Keratinocyte (primary cell): ENCODE data around the gene MLPH. TPM values are rescaled to one million over a fixed set of nuclear protein-coding genes. Genes with fewer than 3 reads are reported as not detected.

Experiments used
- DNase-seq: peaks from one replicate; pipeline ENCODE4 v3.0.0-alpha.2; 2011; ENCODE audit warnings: low read depth, missing footprints, low spot score
- FAIRE-seq: peaks from 2 replicates; lab custom pipeline; 2011; peaks lifted over from hg19 to GRCh38; lab: Jason Lieb, UNC
- H2AFZ ChIP-seq: 2 replicates; pipeline ENCODE4 v1.6.0; 2012; ENCODE audit warnings: low read length, control low read depth, inconsistent platforms; ENCODE audit not compliant: control insufficient read depth
- H3K27ac ChIP-seq: 2 replicates; pipeline ENCODE4 v1.5.1; 2011; ENCODE audit warnings: low read length; ENCODE audit not compliant: control insufficient read depth, insufficient read depth
- H3K27me3 ChIP-seq: 3 replicates; pipeline ENCODE4 v1.6.0; 2011; ENCODE audit warnings: low read length; ENCODE audit not compliant: control insufficient read depth, insufficient read depth; ENCODE audit errors: extremely low read depth
- H3K36me3 ChIP-seq, 2 experiments: 2 replicates in 1 of 2; 3 replicates in 1 of 2; pipeline ENCODE4 v1.5.1; 2011; ENCODE audit warnings: low read length in 2 of 2, mild to moderate bottlenecking in 1 of 2; ENCODE audit not compliant: control insufficient read depth in 2 of 2, insufficient read depth in 2 of 2; ENCODE audit errors: extremely low read depth in 1 of 2
- H3K4me1 ChIP-seq: 3 replicates; pipeline ENCODE4 v1.5.1; 2011; ENCODE audit warnings: low read length; ENCODE audit not compliant: control insufficient read depth, insufficient read depth; ENCODE audit errors: extremely low read depth
- H3K4me2 ChIP-seq: 3 replicates; pipeline ENCODE4 v1.6.0; 2011; ENCODE audit warnings: low read depth, low read length; ENCODE audit not compliant: control insufficient read depth, insufficient read depth; ENCODE audit errors: extremely low read depth
- H3K4me3 ChIP-seq, 3 experiments: fragments of 200-600 bp in 1 of 3; sonication (generic) in 1 of 3; 2 replicates in 2 of 3; 3 replicates in 1 of 3; pipeline ENCODE4 v1.5.1; 2011 to 2016; ENCODE audit warnings: low read length in 3 of 3, mild to moderate bottlenecking in 3 of 3, control low read depth in 2 of 3, inconsistent platforms in 1 of 3, low read depth in 1 of 3, mixed read lengths in 1 of 3, mixed run types in 1 of 3, moderate library complexity in 1 of 3; ENCODE audit not compliant: control insufficient read depth in 2 of 3, insufficient read depth in 2 of 3; ENCODE audit errors: extremely low read depth in 1 of 3
- H3K79me2 ChIP-seq: 2 replicates; pipeline ENCODE4 v1.6.0; 2012; ENCODE audit warnings: low read length; ENCODE audit not compliant: control insufficient read depth, insufficient read depth
- H3K9ac ChIP-seq: 3 replicates; pipeline ENCODE4 v1.6.0; 2011; ENCODE audit warnings: low read length; ENCODE audit not compliant: control insufficient read depth, insufficient read depth; ENCODE audit errors: extremely low read depth
- H3K9me1 ChIP-seq: 3 replicates; pipeline ENCODE4 v1.6.0; 2011; ENCODE audit warnings: low read length; ENCODE audit not compliant: control insufficient read depth, insufficient read depth; ENCODE audit errors: extremely low read depth
- H3K9me3 ChIP-seq: 2 replicates; pipeline ENCODE4 v1.5.1; 2012; ENCODE audit warnings: low read depth, low read length; ENCODE audit not compliant: control insufficient read depth
- H4K20me1 ChIP-seq: 3 replicates; pipeline ENCODE4 v1.6.0; 2011; ENCODE audit warnings: low read length; ENCODE audit not compliant: control insufficient read depth, insufficient read depth; ENCODE audit errors: extremely low read depth
- EZH2 ChIP-seq: IDR thresholded peaks from one replicate; pipeline ENCODE4 v1.6.1; 2012; ENCODE audit warnings: inconsistent platforms, mild to moderate bottlenecking, low read length, moderate library complexity
- dilution Hi-C: fragments of 300-500 bp; cut with MboI; formaldehyde crosslinking; loops from one replicate; pipeline ENCODE4 v1.7.0; 2020; ENCODE audit warnings: low sequenced_read_pairs; ENCODE audit not compliant: extremely low pct_ligation_motif_present
- polyA plus RNA-seq, 5 experiments: library from polyadenylated mRNA; depleted of rRNA in 3 of 5; stranded (reverse) in 3 of 5; stranded (forward) in 1 of 5; unstranded in 1 of 5; fragments of >200 nt; gene quantifications; 1 replicate in 1 of 5; 2 replicates in 3 of 5; 3 replicates in 1 of 5; pipeline versions ENCODE4 v1.2.1 to v1.2.3, GENCODE V29; 2011 to 2012; ENCODE audit warnings: missing spikeins in 2 of 5, low read depth in 1 of 5, low replicate concordance in 1 of 5
- TF ChIP-seq, protein P1 (sequence below), 3 experiments: IDR thresholded peaks in 1 of 3; conservative IDR thresholded peaks in 1 of 3; optimal IDR thresholded peaks in 1 of 3; 2 replicates in 2 of 3; 3 replicates in 1 of 3; pipeline versions ENCODE3 to v1.5.1; 2011; ENCODE audit warnings: low read length in 3 of 3, mild to moderate bottlenecking in 3 of 3, moderate library complexity in 2 of 3, control low read depth in 1 of 3, inconsistent platforms in 1 of 3; ENCODE audit not compliant: insufficient read depth in 2 of 3; ENCODE audit errors: extremely low read depth in 1 of 3

MLPH gene
- polyA plus RNA-seq, 1 donor (not counting 4 experiments of a cell fraction or from before 2014, with no cell fraction given) = 0.67 TPM

DNA sequence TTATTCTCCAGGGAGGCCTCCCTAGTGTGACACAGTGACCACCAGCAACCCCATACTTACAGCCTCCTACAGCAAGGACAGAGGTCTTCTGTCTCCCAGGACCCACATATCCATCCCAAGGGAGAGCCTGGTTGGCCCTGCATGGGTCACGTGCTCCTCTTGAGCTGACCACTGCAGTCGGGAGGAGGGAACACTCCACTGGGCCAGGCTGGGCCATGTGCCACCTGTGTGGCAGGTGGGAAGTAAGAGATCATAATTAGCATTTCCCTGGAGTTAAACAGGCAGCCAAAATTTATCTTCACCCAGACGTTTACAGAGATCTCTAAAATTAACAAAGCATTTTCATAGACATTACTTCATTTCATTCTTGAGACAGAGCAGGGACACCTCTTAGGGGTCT, 33.4 kb upstream of the MLPH start:
- no peak overlapping the region for H3K4me2 ChIP-seq
- H3K4me3 ChIP-seq = no peak overlapping the region
- TF ChIP-seq, protein P1, sequence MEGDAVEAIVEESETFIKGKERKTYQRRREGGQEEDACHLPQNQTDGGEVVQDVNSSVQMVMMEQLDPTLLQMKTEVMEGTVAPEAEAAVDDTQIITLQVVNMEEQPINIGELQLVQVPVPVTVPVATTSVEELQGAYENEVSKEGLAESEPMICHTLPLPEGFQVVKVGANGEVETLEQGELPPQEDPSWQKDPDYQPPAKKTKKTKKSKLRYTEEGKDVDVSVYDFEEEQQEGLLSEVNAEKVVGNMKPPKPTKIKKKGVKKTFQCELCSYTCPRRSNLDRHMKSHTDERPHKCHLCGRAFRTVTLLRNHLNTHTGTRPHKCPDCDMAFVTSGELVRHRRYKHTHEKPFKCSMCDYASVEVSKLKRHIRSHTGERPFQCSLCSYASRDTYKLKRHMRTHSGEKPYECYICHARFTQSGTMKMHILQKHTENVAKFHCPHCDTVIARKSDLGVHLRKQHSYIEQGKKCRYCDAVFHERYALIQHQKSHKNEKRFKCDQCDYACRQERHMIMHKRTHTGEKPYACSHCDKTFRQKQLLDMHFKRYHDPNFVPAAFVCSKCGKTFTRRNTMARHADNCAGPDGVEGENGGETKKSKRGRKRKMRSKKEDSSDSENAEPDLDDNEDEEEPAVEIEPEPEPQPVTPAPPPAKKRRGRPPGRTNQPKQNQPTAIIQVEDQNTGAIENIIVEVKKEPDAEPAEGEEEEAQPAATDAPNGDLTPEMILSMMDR (optimal IDR thresholded peaks at IDR 0.05 in 1 of 3, IDR thresholded peaks at IDR 0.05 in 1 of 3, conservative IDR thresholded peaks at IDR 0.05 in 1 of 3; ENCODE audit: extremely low read depth in 1 of 3, insufficient read depth in 2 of 3, low read length in 3 of 3) = no peak
- TF ChIP-seq EZH2 = no peak
- peaks cover 6% of the 10 kb centered on the region for H3K27me3 ChIP-seq
- FAIRE-seq (no peak), DNase-seq (no peak)
- peaks cover 7% of the 10 kb centered on the region for H3K4me1 ChIP-seq
- no peaks in the 10 kb centered on the region for H3K36me3 ChIP-seq
- dilution Hi-C loops = no loop called here
- H3K27ac ChIP-seq = no peak overlapping the region
- no peak overlapping the region for H3K9ac ChIP-seq
- no peak overlapping the region for H2AFZ ChIP-seq
- H3K9me1 ChIP-seq = no peaks in the 10 kb centered on the region
- no peaks in the 10 kb centered on the region for H3K79me2 ChIP-seq
- no peaks in the 10 kb centered on the region for H3K9me3 ChIP-seq
- H4K20me1 ChIP-seq = no peaks in the 10 kb centered on the region

DNA sequence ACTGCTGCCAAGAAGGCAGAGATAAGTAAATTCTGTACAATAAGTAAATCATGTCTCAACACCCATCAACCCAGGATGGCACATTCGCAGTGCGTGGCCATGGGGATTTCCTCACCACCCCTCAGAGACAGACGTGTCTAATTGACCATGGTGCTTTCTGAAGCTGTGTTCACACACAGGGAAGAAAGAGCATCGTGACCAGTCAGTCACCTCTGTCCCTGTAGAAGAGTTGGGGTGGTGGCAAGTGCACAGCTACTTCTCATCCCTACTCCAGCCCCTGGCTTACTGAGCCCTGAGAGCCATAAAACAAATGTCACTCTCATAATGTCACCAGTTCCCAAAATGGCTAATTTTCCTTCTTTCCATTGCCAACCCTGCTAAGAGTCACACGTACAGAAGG, 31.3 kb upstream of the MLPH start:
- dilution Hi-C loops = no loop called here
- Histone ChIP-seq H3K9ac (no peak overlapping the region), H3K27ac (no peak overlapping the region), H4K20me1 (no peaks in the 10 kb centered on the region), H3K4me1 (peaks cover 15% of the 10 kb centered on the region), H3K9me3 (no peaks in the 10 kb centered on the region), H3K79me2 (no peaks in the 10 kb centered on the region), H3K27me3 (peaks cover 6% of the 10 kb centered on the region), H3K9me1 (no peaks in the 10 kb centered on the region), H2AFZ (no peak overlapping the region), H3K4me3 (no peak overlapping the region), H3K4me2 (no peak overlapping the region), H3K36me3 (no peaks in the 10 kb centered on the region)
- TF ChIP-seq EZH2 = no peak
- TF ChIP-seq, protein P1 (optimal IDR thresholded peaks at IDR 0.05 in 1 of 3, IDR thresholded peaks at IDR 0.05 in 1 of 3, conservative IDR thresholded peaks at IDR 0.05 in 1 of 3; ENCODE audit: extremely low read depth in 1 of 3, insufficient read depth in 2 of 3, low read length in 3 of 3) = no peak
- DNase-seq (no peak), FAIRE-seq (no peak)
